ENCODE results near the gene IKZF1. TPM values are rescaled to one million over a fixed set of nuclear protein-coding genes. Genes with fewer than 3 reads are reported as not detected.

The IKZF1 gene
- total RNA-seq, 1 donor from 2014 or later, result 0.33 TPM

DNA sequence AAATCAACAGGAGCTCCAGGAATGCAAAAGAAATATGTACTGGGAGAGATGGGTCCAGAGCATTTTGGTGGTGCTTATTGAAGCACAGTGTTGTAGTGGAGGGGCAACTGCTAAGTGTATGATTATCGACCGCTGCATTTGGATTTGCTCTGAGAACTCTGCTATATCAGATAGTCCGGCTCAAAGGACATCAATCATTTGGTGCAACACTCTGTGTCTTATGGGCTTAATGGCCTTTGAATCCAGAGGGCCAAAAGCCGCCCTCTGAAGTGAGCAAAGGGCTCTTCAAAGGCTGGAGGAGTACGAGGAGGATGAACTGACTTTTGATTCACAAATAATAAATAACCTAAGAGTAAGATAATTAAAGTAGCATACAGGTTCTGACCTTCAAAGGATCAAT lies 9.4 kb upstream of the IKZF1 start:
- H3K4me3 ChIP-seq (ENCODE audit: low read depth, low read length), result no peak overlapping the region
- no peaks in the 10 kb centered on the region for H3K36me3 ChIP-seq (ENCODE audit: control insufficient read depth, insufficient read depth, low read length)
- TF ChIP-seq, protein P1, sequence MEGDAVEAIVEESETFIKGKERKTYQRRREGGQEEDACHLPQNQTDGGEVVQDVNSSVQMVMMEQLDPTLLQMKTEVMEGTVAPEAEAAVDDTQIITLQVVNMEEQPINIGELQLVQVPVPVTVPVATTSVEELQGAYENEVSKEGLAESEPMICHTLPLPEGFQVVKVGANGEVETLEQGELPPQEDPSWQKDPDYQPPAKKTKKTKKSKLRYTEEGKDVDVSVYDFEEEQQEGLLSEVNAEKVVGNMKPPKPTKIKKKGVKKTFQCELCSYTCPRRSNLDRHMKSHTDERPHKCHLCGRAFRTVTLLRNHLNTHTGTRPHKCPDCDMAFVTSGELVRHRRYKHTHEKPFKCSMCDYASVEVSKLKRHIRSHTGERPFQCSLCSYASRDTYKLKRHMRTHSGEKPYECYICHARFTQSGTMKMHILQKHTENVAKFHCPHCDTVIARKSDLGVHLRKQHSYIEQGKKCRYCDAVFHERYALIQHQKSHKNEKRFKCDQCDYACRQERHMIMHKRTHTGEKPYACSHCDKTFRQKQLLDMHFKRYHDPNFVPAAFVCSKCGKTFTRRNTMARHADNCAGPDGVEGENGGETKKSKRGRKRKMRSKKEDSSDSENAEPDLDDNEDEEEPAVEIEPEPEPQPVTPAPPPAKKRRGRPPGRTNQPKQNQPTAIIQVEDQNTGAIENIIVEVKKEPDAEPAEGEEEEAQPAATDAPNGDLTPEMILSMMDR (IDR thresholded peaks at IDR 0.05; ENCODE audit: insufficient read depth, low read length, poor library complexity, severe bottlenecking), result no peak
- peaks cover 2% of the 10 kb centered on the region for H3K27me3 ChIP-seq (ENCODE audit: control insufficient read depth, insufficient read depth, low read length)
- no peak for DNase-seq (ENCODE audit: low read depth)

- TF ChIP-seq, protein P1 (IDR thresholded peaks at IDR 0.05; ENCODE audit: insufficient read depth, low read length, poor library complexity, severe bottlenecking), result no peak
- H3K4me3 ChIP-seq (ENCODE audit: low read depth, low read length), result no peak overlapping the region
- no peak for DNase-seq (ENCODE audit: low read depth)
- peaks cover 6% of the 10 kb centered on the region for H3K27me3 ChIP-seq (ENCODE audit: control insufficient read depth, insufficient read depth, low read length)
- H3K36me3 ChIP-seq (ENCODE audit: control insufficient read depth, insufficient read depth, low read length), result no peaks in the 10 kb centered on the region
Measured at GRCh38 chr7:50296799-50297198, 7.7 kb upstream of the IKZF1 start.

DNA sequence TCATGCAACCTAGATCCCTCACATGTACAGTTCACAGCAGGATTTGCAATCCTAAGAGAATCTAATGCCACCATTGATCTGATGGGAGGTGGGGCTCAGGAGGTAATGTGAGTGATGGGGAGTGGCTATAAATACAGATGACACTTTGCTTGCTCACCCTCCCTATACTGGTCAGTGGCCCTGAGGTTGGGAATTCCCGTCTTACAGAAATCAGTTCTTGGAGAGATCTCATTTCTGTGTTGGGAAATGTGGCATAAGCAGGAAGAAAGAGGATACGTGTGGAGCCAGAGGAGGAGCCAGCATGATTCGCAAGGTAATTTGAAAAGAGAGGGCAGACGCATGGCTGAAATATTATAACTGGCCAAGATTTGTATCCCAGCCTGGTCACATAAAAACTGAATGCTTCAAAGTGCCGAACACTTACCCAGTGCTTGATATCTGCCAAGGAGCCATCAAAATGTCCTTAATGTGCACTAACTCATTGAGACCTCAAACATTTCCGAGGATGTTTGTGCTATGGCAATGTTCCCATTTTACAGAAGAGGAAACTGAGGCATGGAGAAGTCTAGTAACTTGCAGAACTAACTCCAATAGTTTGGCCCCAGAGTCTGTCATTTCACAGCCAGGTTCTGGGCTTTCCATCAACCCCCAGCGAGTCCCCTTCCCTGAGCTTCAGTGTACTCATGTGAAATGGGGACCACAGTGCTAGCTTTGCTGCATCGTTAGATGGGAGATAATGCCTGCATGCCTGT lies 5.5 kb upstream of the IKZF1 start:
- TF ChIP-seq, protein P1 (IDR thresholded peaks at IDR 0.05; ENCODE audit: insufficient read depth, low read length, poor library complexity, severe bottlenecking), result no peak
- Histone ChIP-seq H3K36me3 (ENCODE audit: control insufficient read depth, insufficient read depth, low read length) (no peaks in the 10 kb centered on the region), H3K27me3 (ENCODE audit: control insufficient read depth, insufficient read depth, low read length) (peaks cover 23% of the 10 kb centered on the region), H3K4me3 (ENCODE audit: low read depth, low read length) (no peak overlapping the region)
- no peak for DNase-seq (ENCODE audit: low read depth)

- DNase-seq (ENCODE audit: low read depth), result no peak
- H3K27me3 ChIP-seq (ENCODE audit: control insufficient read depth, insufficient read depth, low read length), result peaks cover 33% of the 10 kb centered on the region
- H3K4me3 ChIP-seq (ENCODE audit: low read depth, low read length), result no peak overlapping the region
- H3K36me3 ChIP-seq (ENCODE audit: control insufficient read depth, insufficient read depth, low read length), result no peaks in the 10 kb centered on the region
- TF ChIP-seq, protein P1 (IDR thresholded peaks at IDR 0.05; ENCODE audit: insufficient read depth, low read length, poor library complexity, severe bottlenecking), result no peak
Measured at GRCh38 chr7:50300336-50300735, 4.2 kb upstream of the IKZF1 start.

GRCh38 chr7:50302486-50303334 lies 1.8 kb upstream of the IKZF1 start:
- Histone ChIP-seq H3K36me3 (ENCODE audit: control insufficient read depth, insufficient read depth, low read length) (no peaks in the 10 kb centered on the region), H3K27me3 (ENCODE audit: control insufficient read depth, insufficient read depth, low read length) (peaks cover 34% of the 10 kb centered on the region), H3K4me3 (ENCODE audit: low read depth, low read length) (no peak overlapping the region)
- no peak for DNase-seq (ENCODE audit: low read depth)
- TF ChIP-seq, protein P1 (IDR thresholded peaks at IDR 0.05; ENCODE audit: insufficient read depth, low read length, poor library complexity, severe bottlenecking), result no peak

Data from kidney epithelial cell (primary cell).